A549 (cell line): Measurements from ENCODE around the gene FBP1. TPM values are rescaled to one million over a fixed set of nuclear protein-coding genes. Genes with fewer than 3 reads are reported as not detected.

ENCODE experiments used
- ATAC-seq, 2 experiments: fragments of 200-7000 bp in 1 of 2; fragments of >200 bp in 1 of 2; cut with Nextera tagmentation in 1 of 2; cut with Tn5 transposase in 1 of 2; 3 replicates each; pipeline versions ENCODE4 v1.8.0 to v1.9.1; 2018 to 2020; ENCODE audit warnings: mild to moderate bottlenecking in 1 of 2, moderate library complexity in 1 of 2
- CTCF ChIA-PET: fragments of 300-600 bp; sonication (Branson Sonifier 250); formaldehyde crosslinking; extraction: SDS; loops from one replicate; lab custom pipeline; 2021; ENCODE audit warnings: antibody characterized with exemption, inconsistent platforms; lab: Yijun Ruan, JAX
- POLR2A ChIA-PET: fragments of 350-600 bp; formaldehyde crosslinking; extraction: SDS; loops from one replicate; lab custom pipeline; 2021; ENCODE audit warnings: antibody characterized with exemption, inconsistent platforms; lab: Yijun Ruan, JAX
- DNase-seq, 2 experiments: peaks; one replicate each; pipeline versions ENCODE4 v3.0.0 to v3.0.0-alpha.2; 2011 to 2016; ENCODE audit warnings: low read depth in 1 of 2, low spot score in 1 of 2
- FAIRE-seq: peaks from 2 replicates; lab custom pipeline; 2011; peaks lifted over from hg19 to GRCh38; lab: Jason Lieb, UNC
- H3K27ac ChIP-seq, 2 experiments: fragments of >200 bp; sonication (Bioruptor Twin); formaldehyde crosslinking; 3 replicates each; pipeline ENCODE4 v1.5.1; 2016 to 2017
- H3K4me1 ChIP-seq: fragments of >200 bp; sonication (Bioruptor Twin); formaldehyde crosslinking; 3 replicates; pipeline ENCODE4 v1.6.1; 2016
- H3K4me2 ChIP-seq: fragments of >200 bp; sonication (Bioruptor Twin); formaldehyde crosslinking; 3 replicates; pipeline ENCODE4 v1.6.1; 2016
- H3K4me3 ChIP-seq: fragments of >200 bp; sonication (Bioruptor Twin); formaldehyde crosslinking; 3 replicates; pipeline ENCODE4 v1.5.1; 2016
- H3K9me3 ChIP-seq: fragments of >200 bp; sonication (Bioruptor Twin); formaldehyde crosslinking; 3 replicates; pipeline ENCODE4 v1.6.1; 2016
- CHD4 ChIP-seq: fragments of 200-600 bp; sonication (generic); IDR thresholded peaks from 2 replicates; pipeline ENCODE4 v1.6.1; 2016; ENCODE audit warnings: antibody characterized with exemption, mild to moderate bottlenecking, borderline replicate concordance
- EP300 ChIP-seq, 2 experiments: fragments of >200 bp; sonication (Bioruptor Twin); formaldehyde crosslinking; IDR thresholded peaks; 2 replicates in 1 of 2; 3 replicates in 1 of 2; pipeline ENCODE4 v1.6.1; 2016 to 2017
- FOSB ChIP-seq: fragments of 250-450 bp; sonication (Bioruptor Pico); IDR thresholded peaks from 2 replicates; pipeline ENCODE4 v1.5.0; 2020; ENCODE audit warnings: mild to moderate bottlenecking, moderate library complexity
- FOXS1 ChIP-seq: fragments of 250-450 bp; sonication (Bioruptor Pico); IDR thresholded peaks from 2 replicates; pipeline ENCODE4 v1.5.0; 2020; ENCODE audit warnings: mild to moderate bottlenecking, moderate library complexity
- HEYL ChIP-seq: fragments of 250-450 bp; sonication (Bioruptor Pico); IDR thresholded peaks from 2 replicates; pipeline ENCODE4 v1.8.0; 2021; ENCODE audit warnings: mild to moderate bottlenecking, moderate library complexity
- HOXA7 ChIP-seq: fragments of 250-450 bp; sonication (Bioruptor Pico); IDR thresholded peaks from 2 replicates; pipeline ENCODE4 v1.5.0; 2020; ENCODE audit warnings: mild to moderate bottlenecking, moderate library complexity
- HOXB5 ChIP-seq: fragments of 250-450 bp; sonication (Bioruptor Pico); IDR thresholded peaks from 2 replicates; pipeline ENCODE4 v1.5.0; 2020; ENCODE audit warnings: mild to moderate bottlenecking, moderate library complexity
- KDM1A ChIP-seq: fragments of 200-600 bp; sonication (generic); IDR thresholded peaks from 2 replicates; pipeline ENCODE4 v1.6.1; 2016; ENCODE audit warnings: low read depth, mild to moderate bottlenecking
- MYC ChIP-seq: IDR thresholded peaks from 2 replicates; pipeline ENCODE4 v1.6.1; 2012; ENCODE audit warnings: mild to moderate bottlenecking, inconsistent platforms, low read length, improper control_type of control experiment, borderline replicate concordance
- POLR2AphosphoS2 ChIP-seq: conservative IDR thresholded peaks from 2 replicates; pipeline ENCODE4 v1.6.1; 2012; ENCODE audit warnings: low read length, improper control_type of control experiment, inconsistent platforms
- RARB ChIP-seq: fragments of 250-450 bp; sonication (Bioruptor Pico); IDR thresholded peaks from 2 replicates; pipeline ENCODE4 v1.8.0; 2021; ENCODE audit warnings: mild to moderate bottlenecking, moderate library complexity
- RCOR1 ChIP-seq: fragments of 150-350 bp; IDR thresholded peaks from 2 replicates; pipeline ENCODE4 v1.6.1; 2014; ENCODE audit warnings: antibody characterized with exemption, low read length, low read depth
- SMC3 ChIP-seq: fragments of >200 bp; sonication (Bioruptor Twin); formaldehyde crosslinking; IDR thresholded peaks from 3 replicates; pipeline ENCODE4 v1.6.1; 2018; ENCODE audit warnings: inconsistent platforms
- SREBF2 ChIP-seq: fragments of 450-650 bp; IDR thresholded peaks from 2 replicates; pipeline ENCODE4 v1.6.1; 2014; ENCODE audit warnings: mild to moderate bottlenecking, moderate library complexity
- TFCP2L1 ChIP-seq: fragments of 250-450 bp; sonication (Bioruptor Pico); IDR thresholded peaks from 2 replicates; pipeline ENCODE4 v1.5.0; 2021; ENCODE audit warnings: mild to moderate bottlenecking
- TP53 ChIP-seq: fragments of 250-450 bp; sonication (Bioruptor Pico); IDR thresholded peaks from 2 replicates; pipeline ENCODE4 v1.5.0; 2021; ENCODE audit warnings: mild to moderate bottlenecking, moderate library complexity
- ZFP36 ChIP-seq: fragments of 450-650 bp; IDR thresholded peaks from 2 replicates; pipeline ENCODE4 v1.6.1; 2014; ENCODE audit warnings: borderline replicate concordance; ENCODE audit not compliant: partially characterized antibody
- WGBS: methylation state at CpG from one replicate; pipeline ENCODE4 v1.1.6; 2017; ENCODE audit errors: missing lambda C conversion rate; 5-methylcytosine and 5-hydroxymethylcytosine counted together
- polyA plus RNA-seq, 4 experiments: library from polyadenylated mRNA; depleted of rRNA in 3 of 4; stranded (reverse); fragments of >200 nt; fragmentation: RNase III in 1 of 4; extraction: RNeasy Plus Mini Kit Qiagen cat#74134 plus additional on column Dnase treatment in 1 of 4; gene quantifications; 2 replicates in 3 of 4; 3 replicates in 1 of 4; pipeline ENCODE4 v1.2.3, GENCODE V29; 2011 to 2017
- TF ChIP-seq, protein P1 (sequence below): IDR thresholded peaks from 2 replicates; pipeline ENCODE4 v1.6.1; 2012
- TF ChIP-seq, protein P2 (sequence below): fragments of >200 bp; sonication (Bioruptor Twin); formaldehyde crosslinking; IDR thresholded peaks from 3 replicates; pipeline ENCODE4 v1.5.1; 2016
- TF ChIP-seq, protein P3 (sequence below): fragments of >200 bp; sonication (Bioruptor Twin); formaldehyde crosslinking; IDR thresholded peaks from 2 replicates; pipeline ENCODE4 v1.6.1; 2016
- TF ChIP-seq, protein P4 (sequence below): fragments of 250-450 bp; sonication (Bioruptor Pico); IDR thresholded peaks from 2 replicates; pipeline ENCODE4 v1.5.0; 2021; ENCODE audit warnings: mild to moderate bottlenecking, moderate library complexity, borderline replicate concordance
- TF ChIP-seq, protein P5 (sequence below): IDR thresholded peaks from 2 replicates; pipeline ENCODE4 v1.6.1; 2012
- TF ChIP-seq, protein P6 (sequence below): fragments of >200 bp; sonication (Bioruptor Twin); formaldehyde crosslinking; IDR thresholded peaks from 3 replicates; pipeline ENCODE4 v1.6.1; 2016
- TF ChIP-seq, protein P7 (sequence below): fragments of 250-450 bp; sonication (Bioruptor Pico); IDR thresholded peaks from 2 replicates; pipeline ENCODE4 v1.5.0; 2020; ENCODE audit warnings: low read depth, mild to moderate bottlenecking, moderate library complexity

Gene FBP1
- polyA plus RNA-seq, 2 of the 4 experiments (the other 2 are of a cell fraction), result not detected

DNA sequence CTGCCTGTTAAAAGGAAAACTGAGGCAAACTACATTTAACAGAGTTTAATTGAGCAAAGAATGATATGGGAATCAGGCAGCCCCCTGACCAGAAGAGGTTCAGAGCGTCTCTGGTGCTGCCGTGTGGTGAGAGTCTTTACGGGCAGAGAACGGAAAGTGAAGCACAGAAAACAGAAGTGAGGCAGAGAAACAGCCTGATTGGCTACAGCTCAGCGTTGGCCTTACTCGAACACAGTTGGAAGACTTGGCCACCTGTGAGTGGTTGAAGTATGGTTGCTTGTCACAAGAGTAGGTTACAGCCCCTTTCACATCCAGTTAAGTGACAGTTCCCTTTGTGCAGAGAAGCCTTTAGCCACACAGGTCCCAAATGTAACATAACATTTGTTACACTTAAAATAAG lies 16.9 kb upstream of the FBP1 start:
- DNase-seq (no peak), ATAC-seq (peak in 1 of 2 experiments; percentile 30; a peak in 2 of 6 replicates)
- H3K9me3 ChIP-seq, result no peaks in the 10 kb centered on the region
- H3K4me1 ChIP-seq, result no peaks in the 10 kb centered on the region
- ChIA-PET CTCF (interaction anchor here (0.6 to 6.7 kb wide), 6 partner anchors 10 to 1796 kb away, joined by 4 to 34 read pairs (median 7); no protein-coding TSS in a partner anchor), POLR2A (no interaction called here)
- TF ChIP-seq RCOR1 (no peak), HOXB5 (CRISPR knock-in tag) (no peak), KDM1A (no peak), SMC3 (no peak), ZFP36 (no peak), HOXA7 (CRISPR knock-in tag) (no peak), TFCP2L1 (CRISPR knock-in tag) (no peak), CHD4 (no peak), EP300 (IDR thresholded peaks at IDR 0.05) (no peak), POLR2AphosphoS2 (no peak), HEYL (CRISPR knock-in tag) (no peak), RARB (CRISPR knock-in tag) (no peak)
- TF ChIP-seq, protein P1, sequence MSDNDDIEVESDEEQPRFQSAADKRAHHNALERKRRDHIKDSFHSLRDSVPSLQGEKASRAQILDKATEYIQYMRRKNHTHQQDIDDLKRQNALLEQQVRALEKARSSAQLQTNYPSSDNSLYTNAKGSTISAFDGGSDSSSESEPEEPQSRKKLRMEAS, result no peak
- TF ChIP-seq, protein P2, sequence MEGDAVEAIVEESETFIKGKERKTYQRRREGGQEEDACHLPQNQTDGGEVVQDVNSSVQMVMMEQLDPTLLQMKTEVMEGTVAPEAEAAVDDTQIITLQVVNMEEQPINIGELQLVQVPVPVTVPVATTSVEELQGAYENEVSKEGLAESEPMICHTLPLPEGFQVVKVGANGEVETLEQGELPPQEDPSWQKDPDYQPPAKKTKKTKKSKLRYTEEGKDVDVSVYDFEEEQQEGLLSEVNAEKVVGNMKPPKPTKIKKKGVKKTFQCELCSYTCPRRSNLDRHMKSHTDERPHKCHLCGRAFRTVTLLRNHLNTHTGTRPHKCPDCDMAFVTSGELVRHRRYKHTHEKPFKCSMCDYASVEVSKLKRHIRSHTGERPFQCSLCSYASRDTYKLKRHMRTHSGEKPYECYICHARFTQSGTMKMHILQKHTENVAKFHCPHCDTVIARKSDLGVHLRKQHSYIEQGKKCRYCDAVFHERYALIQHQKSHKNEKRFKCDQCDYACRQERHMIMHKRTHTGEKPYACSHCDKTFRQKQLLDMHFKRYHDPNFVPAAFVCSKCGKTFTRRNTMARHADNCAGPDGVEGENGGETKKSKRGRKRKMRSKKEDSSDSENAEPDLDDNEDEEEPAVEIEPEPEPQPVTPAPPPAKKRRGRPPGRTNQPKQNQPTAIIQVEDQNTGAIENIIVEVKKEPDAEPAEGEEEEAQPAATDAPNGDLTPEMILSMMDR, result no peak
- TF ChIP-seq, protein P3, sequence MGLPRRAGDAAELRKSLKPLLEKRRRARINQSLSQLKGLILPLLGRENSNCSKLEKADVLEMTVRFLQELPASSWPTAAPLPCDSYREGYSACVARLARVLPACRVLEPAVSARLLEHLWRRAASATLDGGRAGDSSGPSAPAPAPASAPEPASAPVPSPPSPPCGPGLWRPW, result no peak
- TF ChIP-seq, protein P4, sequence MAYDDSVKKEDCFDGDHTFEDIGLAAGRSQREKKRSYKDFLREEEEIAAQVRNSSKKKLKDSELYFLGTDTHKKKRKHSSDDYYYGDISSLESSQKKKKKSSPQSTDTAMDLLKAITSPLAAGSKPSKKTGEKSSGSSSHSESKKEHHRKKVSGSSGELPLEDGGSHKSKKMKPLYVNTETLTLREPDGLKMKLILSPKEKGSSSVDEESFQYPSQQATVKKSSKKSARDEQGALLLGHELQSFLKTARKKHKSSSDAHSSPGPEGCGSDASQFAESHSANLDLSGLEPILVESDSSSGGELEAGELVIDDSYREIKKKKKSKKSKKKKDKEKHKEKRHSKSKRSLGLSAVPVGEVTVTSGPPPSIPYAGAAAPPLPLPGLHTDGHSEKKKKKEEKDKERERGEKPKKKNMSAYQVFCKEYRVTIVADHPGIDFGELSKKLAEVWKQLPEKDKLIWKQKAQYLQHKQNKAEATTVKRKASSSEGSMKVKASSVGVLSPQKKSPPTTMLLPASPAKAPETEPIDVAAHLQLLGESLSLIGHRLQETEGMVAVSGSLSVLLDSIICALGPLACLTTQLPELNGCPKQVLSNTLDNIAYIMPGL (CRISPR knock-in tag), result no peak
- TF ChIP-seq, all 56 proteins: peak for 0
- no peak overlapping the region for H3K4me2 ChIP-seq
- no peak overlapping the region for H3K4me3 ChIP-seq
- FAIRE-seq, result no peak
- 69% methylated on average over 6 of the region's 6 CpGs for WGBS
- H3K27ac ChIP-seq, result no peak overlapping the region

DNA sequence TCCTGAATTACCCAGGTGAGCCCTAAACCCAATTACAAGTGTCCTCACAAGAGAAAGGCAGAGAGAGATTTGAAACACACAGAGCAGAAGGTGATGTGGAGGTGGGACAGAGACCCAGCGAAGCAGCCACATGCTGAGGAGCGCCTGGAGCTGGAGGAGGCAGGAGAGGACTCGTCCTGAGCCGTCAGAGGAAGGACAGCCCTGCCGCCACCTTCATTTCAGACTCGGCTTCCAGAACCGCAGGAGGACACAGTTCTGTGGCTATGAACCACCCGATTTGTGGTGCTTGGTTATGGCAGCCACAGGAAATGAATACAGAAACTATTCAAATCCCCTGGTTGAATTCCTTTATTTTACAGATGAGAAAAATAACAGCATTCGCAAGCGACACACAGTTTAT lies 16.4 kb upstream of the FBP1 start:
- ChIA-PET CTCF (interaction anchor here (3.1 to 6.7 kb wide), 2 partner anchors 13 to 26 kb away, joined by 13 to 34 read pairs; no protein-coding TSS in a partner anchor), POLR2A (no interaction called here)
- Histone ChIP-seq H3K4me2 (no peak overlapping the region), H3K27ac (no peak overlapping the region), H3K4me3 (no peak overlapping the region), H3K9me3 (no peaks in the 10 kb centered on the region), H3K4me1 (no peaks in the 10 kb centered on the region)
- 58% methylated on average over 10 of the region's 10 CpGs for WGBS
- FAIRE-seq (no peak), DNase-seq (no peak), ATAC-seq (no peak)
- TF ChIP-seq TFCP2L1 (CRISPR knock-in tag), result no peak
- TF ChIP-seq HOXA7 (CRISPR knock-in tag), result no peak
- TF ChIP-seq RARB (CRISPR knock-in tag), result no peak
- TF ChIP-seq MYC, result no peak
- no peak for TF ChIP-seq RCOR1
- TF ChIP-seq, protein P4 (CRISPR knock-in tag), result no peak
- TF ChIP-seq FOXS1 (CRISPR knock-in tag), result no peak
- TF ChIP-seq, protein P5, sequence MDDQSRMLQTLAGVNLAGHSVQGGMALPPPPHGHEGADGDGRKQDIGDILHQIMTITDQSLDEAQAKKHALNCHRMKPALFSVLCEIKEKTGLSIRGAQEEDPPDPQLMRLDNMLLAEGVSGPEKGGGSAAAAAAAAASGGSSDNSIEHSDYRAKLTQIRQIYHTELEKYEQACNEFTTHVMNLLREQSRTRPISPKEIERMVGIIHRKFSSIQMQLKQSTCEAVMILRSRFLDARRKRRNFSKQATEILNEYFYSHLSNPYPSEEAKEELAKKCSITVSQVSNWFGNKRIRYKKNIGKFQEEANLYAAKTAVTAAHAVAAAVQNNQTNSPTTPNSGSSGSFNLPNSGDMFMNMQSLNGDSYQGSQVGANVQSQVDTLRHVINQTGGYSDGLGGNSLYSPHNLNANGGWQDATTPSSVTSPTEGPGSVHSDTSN, result no peak
- no peak for TF ChIP-seq TP53 (CRISPR knock-in tag)
- no peak for TF ChIP-seq FOSB (CRISPR knock-in tag)
- TF ChIP-seq SREBF2, result no peak
- TF ChIP-seq, protein P6, sequence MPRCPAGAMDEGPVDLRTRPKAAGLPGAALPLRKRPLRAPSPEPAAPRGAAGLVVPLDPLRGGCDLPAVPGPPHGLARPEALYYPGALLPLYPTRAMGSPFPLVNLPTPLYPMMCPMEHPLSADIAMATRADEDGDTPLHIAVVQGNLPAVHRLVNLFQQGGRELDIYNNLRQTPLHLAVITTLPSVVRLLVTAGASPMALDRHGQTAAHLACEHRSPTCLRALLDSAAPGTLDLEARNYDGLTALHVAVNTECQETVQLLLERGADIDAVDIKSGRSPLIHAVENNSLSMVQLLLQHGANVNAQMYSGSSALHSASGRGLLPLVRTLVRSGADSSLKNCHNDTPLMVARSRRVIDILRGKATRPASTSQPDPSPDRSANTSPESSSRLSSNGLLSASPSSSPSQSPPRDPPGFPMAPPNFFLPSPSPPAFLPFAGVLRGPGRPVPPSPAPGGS, result no peak
- no peak for TF ChIP-seq HEYL (CRISPR knock-in tag)
- TF ChIP-seq, protein P7, sequence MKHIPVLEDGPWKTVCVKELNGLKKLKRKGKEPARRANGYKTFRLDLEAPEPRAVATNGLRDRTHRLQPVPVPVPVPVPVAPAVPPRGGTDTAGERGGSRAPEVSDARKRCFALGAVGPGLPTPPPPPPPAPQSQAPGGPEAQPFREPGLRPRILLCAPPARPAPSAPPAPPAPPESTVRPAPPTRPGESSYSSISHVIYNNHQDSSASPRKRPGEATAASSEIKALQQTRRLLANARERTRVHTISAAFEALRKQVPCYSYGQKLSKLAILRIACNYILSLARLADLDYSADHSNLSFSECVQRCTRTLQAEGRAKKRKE, result no peak
